ENCODE data around the gene RELA.

- TF ChIP-seq POLR2AphosphoS5 (IDR thresholded peaks at IDR 0.05; ENCODE audit: borderline replicate concordance, low read depth, low read length) (no peak), EZH2 (IDR thresholded peaks at IDR 0.05) (no peak)
Observed at GRCh38 chr11:65634905-65635731, 27.6 kb downstream of the RELA start.

All from SK-N-MC (cell line).